ENCODE results near the gene NINJ1.

The NINJ1 gene

GRCh38 chr9:93087971-93088655 is 45.9 kb downstream of the NINJ1 start:
- DNase-seq (ENCODE audit: low read depth): no peak

- DNase-seq (ENCODE audit: low read depth): no peak
Measured at GRCh38 chr9:93086447-93087224, 47.4 kb downstream of the NINJ1 start.

GRCh38 chr9:93085676-93086075 is 48.4 kb downstream of the NINJ1 start:
- no peak for DNase-seq (ENCODE audit: low read depth)

DNA sequence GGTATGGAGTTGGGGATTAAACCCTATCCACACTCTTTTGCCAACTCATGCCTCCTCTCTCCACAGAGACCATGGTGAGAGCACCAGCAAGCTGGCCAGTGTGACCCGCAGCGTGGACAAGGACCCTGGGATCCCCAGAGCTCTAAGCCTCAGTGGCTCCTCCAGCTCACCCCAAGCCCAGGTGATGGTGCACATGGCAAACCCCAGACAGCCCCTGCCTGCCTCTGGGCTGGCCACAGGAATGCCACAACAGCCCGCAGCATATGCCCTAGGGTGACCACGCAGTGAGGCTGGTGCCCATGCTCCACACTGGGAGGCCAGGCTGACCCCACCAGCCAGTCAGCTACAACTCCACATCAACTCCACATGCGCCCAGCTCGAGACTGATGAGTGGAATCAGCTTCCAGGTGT is 49.6 kb downstream of the NINJ1 start:
- DNase-seq (ENCODE audit: low read depth): no peak

GRCh38 chr9:93083592-93084470 is 50.2 kb downstream of the NINJ1 start:
- DNase-seq (ENCODE audit: low read depth): no peak

DNA sequence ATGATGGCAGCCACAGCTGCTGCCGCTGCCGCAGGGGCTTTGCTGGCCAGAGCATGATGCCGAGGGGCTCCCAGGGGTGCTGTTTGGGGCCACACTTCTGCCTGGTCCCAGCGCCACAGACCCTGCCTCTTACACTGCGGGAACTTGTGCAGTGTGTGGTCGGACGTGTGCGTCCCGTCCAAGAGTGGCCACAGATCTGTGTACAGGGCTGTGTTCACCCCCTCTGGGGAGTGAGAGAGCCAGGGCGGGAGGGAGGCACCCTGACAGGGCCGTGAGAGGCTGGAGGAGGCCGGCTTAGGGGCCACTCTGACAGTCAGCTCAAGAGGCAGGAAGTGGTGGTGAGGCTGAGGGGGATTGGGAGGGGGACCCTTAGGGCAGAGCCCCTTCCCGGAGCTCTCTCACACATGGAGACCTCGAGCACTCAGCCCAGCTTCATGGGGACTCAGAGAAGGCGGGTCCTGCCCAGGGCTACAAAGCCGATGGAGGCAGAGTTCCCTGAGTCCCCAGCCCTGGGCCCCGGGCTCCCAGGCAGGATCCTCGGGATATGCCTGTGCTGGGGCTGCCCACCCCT is 51.1 kb downstream of the NINJ1 start:
- DNase-seq (ENCODE audit: low read depth): no peak

DNA sequence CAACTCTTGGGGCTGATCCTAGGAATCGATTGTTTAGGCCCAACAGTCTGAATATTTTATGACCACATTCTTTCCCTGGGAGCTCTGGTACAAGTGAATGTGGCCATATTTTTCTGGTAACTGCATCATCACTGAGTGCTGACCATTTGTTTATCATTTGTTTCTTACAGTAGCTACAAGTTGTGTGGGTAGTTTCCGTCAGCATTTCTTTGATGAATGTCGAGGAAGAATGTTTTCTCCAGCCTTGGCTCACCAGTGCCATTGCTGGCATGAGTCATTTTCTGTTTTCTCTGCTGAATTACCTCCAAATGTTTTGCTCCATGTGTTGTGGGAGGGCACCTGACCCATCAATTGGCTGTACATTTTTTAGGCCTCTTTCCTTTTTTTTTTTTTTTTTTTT is 52.1 kb downstream of the NINJ1 start:
- no peak for DNase-seq (ENCODE audit: low read depth)

DNA sequence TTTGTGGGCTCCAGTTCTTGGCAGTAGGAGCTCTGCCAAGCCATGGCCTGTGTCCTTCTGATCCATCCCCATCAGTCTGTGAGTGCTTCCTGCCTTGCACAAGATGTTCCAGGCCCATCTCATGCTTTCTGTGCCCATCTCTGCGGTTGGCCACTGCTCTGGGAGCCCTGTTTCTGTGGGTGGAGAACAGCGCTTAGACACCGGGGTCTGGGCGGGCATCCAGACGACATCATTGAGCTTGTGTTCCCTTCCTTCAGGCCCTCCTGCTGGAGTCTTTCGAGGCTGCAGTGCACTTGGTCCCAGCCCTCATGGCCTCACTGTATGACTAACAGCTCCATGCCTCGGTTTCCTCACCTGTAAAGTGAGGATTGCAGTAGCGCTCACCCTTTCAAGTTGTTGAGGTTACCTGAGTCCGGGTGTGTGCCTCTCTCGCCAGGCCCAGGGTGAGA is 52.9 kb downstream of the NINJ1 start:
- no peak for DNase-seq (ENCODE audit: low read depth)

DNA sequence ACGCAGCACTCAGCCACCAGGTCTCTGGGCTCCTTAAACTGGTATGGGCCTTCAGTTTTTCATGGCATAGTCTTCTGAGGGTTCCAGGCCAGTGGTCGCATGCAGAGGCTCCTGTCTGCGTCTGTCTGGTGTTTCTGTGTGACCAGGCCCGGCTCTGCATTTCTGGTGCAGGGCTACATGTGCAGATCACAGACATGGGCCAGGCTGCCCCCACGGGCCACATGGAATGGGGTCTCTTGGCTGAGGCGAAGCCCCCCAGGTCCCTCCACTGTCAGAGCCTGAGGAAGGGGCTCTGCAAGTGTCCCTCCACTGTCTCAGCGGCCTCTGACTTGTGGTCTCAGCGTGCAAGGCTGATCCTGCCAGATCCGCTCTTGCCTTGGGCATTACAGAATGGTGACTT is 53.6 kb downstream of the NINJ1 start:
- DNase-seq (ENCODE audit: low read depth): no peak

- DNase-seq (ENCODE audit: low read depth): no peak
Measured at GRCh38 chr9:93079371-93079770, 54.7 kb downstream of the NINJ1 start.

GRCh38 chr9:93077811-93078210 is 56.2 kb downstream of the NINJ1 start:
- DNase-seq (ENCODE audit: low read depth): no peak

DNA sequence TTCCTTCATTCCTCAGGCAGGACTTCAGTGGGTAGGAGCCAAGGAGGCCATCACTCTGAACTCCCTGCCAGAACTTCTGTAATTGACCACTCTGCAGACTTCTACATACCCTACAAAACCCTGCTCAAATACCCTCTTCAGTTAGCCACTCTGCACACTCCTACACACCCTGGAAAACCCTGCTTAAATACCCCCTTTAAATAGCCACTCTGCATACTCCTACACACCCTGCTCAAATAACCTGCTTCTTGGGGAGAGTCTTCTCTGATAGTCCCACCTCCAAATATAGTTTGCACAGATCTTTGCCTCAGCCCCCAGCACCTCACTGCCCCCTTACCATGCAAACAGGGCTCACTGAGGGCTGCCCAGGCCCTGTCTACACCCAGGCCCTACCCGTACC is 56.7 kb downstream of the NINJ1 start:
- no peak for DNase-seq (ENCODE audit: low read depth)

DNA sequence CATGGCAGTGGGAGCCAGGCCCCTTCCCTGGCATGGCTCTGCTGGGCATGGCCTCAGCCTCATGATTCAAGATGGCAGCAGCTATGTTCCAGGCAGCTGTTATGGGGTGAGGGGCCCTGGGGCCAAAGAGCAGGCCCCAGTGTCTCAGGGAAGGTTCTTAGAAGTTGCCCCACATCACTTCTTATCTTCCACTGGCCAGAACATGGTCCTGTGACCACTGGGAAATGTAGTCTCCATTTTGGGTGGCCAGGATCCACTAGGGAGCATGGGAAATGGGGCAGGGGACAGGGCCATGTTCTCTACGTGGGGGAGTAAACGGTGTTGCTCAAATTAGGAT is 57.3 kb downstream of the NINJ1 start:
- no peak for DNase-seq (ENCODE audit: low read depth)

- no peak for DNase-seq (ENCODE audit: low read depth)
Measured at GRCh38 chr9:93076101-93076791, 57.8 kb downstream of the NINJ1 start.

DNA sequence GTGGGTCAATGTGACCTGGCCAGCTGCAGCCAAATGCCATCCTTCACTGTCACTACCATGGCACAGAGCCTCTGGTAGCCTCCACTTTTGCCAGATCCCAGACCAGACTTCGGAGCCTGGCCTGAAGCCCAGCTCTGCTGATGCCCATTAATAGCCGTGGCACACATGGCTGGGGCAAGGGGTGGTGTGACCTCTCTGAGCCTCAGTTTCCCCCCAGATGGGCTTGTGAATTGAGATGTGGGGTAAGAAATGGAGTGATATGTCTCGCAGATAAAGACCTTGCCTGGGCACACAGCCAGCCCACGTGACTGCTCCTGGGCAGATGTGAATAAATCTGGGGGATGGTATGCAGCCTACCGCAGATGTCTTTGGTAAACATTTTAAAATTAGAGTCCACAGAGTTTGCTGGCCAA is 61.7 kb downstream of the NINJ1 start:
- no peak for DNase-seq (ENCODE audit: low read depth)

Measured in HS-5 (cell line).